Measurements from ENCODE around the gene CMTM3.
"Not testable (repeated sequence)": the region's sequence is repeated elsewhere in the genome, so short reads cannot be mapped to it uniquely, and the experiment has no call there.

Gene CMTM3

DNA sequence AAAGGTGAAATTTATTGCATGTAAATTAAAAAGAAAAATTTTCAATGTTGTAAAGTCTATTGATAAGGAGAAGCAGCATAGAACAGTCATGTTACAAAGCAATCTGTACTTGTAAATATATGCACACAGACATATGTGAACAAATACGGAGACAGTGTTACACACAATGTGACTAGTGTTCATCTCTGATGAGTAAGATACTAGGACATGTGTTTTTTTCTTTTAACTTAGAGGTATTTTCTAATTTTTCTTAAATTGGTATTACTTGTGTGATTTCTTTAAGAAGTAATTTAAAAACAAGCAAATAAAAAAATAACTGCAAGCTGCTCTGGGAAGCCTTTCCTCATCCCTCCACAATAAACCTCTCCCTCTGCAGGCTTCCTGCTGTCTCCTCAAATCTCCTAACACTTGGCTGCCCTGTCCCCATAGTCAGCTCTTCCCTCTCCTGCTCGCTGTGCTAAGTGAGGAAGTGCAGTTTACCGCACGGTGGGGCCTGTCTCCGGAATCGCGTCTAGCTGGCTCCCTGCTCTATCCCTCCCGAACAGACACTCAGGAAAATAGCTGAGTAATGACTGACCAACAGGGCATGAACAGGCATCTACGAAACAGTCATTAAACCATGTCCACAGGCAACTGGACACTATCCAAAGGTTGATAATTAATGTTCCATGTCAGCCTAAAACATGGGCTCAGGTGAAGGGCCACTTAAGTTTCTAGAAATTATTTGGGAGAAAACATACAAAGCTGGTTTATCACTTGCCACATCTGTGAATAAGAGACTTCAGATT lies 56.1 kb downstream of the CMTM3 start:
- DNase-seq (ENCODE audit: low read depth in 2 of 3, low spot score in 1 of 3) = no peak

DNA sequence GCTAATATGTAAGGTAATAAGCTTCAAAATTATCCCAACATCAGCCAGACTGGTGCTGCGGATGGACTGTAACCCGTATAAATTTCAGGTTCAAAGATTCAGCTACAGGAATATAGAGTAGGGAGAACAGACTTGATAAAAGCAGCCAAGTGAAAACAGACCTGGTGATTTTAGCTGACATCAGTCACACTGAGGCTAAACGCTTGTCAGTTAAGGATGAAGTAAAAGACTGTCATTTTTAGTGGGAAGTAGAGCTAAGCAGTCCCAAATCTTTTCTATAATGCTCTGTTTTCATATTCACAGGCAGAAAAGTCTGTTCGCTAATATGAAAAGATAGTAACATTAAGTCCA lies 56.7 kb downstream of the CMTM3 start:
- no peak for DNase-seq (ENCODE audit: low read depth in 2 of 3, low spot score in 1 of 3)

DNA sequence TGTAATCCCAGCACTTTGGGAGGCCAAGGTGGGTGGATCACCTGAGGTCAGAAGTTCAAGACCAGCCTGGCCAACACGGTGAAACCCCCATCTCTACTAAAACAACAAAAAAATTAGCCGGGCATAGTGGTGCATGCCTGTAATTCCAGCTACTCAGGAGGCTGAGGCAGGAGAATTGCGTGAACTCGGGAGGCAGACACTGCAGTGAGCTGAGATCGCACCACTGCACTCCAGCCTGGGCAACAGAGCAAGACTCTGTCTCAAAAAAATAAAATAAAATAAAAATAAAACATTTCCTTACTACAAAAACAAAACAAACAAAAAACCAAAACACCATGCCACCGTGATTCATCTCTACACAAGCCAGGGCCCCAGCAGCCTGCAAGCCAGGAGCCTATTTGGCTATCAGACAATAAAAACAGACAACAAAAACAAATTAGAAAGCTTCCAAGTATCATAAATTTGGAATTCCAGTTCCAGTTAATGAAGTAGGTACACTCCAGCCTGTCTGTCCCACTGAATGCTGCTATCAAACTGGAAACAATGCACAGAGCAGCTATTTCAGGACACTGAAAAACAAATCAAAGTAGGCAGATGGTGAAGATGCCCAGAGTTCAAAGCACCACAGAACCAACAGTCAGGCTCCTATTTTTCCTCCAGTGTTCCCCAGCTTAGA lies 57.3 kb downstream of the CMTM3 start:
- not testable (repeated sequence) for DNase-seq (ENCODE audit: low read depth in 2 of 3, low spot score in 1 of 3)

DNA sequence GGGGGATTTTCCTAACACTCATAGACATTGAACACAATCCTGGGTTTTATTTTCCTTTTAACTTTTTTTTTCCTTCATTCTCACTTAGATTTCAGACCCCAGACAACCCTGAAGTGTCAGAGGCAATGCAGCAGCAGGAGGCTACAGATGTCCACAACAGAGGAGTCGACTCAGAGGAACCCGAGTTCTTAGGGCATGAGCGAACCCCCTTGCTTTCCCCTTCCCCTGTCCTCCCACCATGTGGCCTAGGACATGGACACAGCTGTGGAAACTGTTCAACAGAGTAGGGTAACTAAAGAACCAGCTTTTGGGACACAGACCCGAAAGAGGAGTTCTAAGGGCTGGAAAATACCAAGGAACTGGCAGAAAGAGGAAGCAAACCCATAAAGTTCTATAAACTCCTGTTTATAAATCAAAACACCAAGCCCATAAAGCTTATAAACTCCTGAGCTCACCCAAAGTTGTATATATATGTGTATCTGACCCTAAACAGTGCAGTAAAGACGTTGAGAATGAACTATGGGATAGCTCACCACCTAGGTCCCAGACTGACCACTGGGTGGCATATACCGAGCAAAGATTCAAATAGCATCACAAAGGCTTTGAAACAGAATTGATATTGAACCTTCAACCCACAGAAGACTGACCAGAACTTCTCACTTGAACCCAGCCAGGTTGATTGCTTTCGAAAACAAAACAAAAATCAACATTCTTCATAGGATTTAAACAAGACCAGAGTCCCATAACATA lies 58.1 kb downstream of the CMTM3 start:
- no peak for DNase-seq (ENCODE audit: low read depth in 2 of 3, low spot score in 1 of 3)
